SU-DHL-6 (cell line): Measurements from ENCODE around the gene DIPK1B.

Source experiments
- H2AFZ ChIP-seq: fragments of 200-600 bp; sonication (generic); 2 replicates; pipeline ENCODE4 v1.6.1; 2014; ENCODE audit warnings: low read depth, mild to moderate bottlenecking, moderate library complexity, mixed read lengths, antibody characterized with exemption, low read length; ENCODE audit not compliant: severe bottlenecking
- H3F3A ChIP-seq: fragments of 200-600 bp; shearing (Covaris generic); 2 replicates; pipeline ENCODE4 v1.6.0; 2016; ENCODE audit warnings: antibody characterized with exemption, mild to moderate bottlenecking; ENCODE audit not compliant: insufficient read depth
- H3K27ac ChIP-seq: fragments of 200-600 bp; sonication (generic); 2 replicates; pipeline ENCODE4 v1.5.1; 2016; ENCODE audit warnings: low read depth, mild to moderate bottlenecking, low read length, moderate library complexity, mixed read lengths
- H3K27me3 ChIP-seq: fragments of 200-600 bp; sonication (generic), shearing (Covaris generic); 2 replicates; pipeline ENCODE4 v1.6.0; 2014; ENCODE audit warnings: mild to moderate bottlenecking, low read length
- H3K36me3 ChIP-seq: fragments of 200-600 bp; sonication (generic); 2 replicates; pipeline ENCODE4 v1.6.1; 2014; ENCODE audit warnings: mild to moderate bottlenecking, low read length, mixed read lengths
- H3K4me2 ChIP-seq: fragments of 300-600, 200-600 bp; shearing (Covaris generic), sonication (generic); 2 replicates; pipeline ENCODE4 v1.6.0; 2014; ENCODE audit warnings: low read length, low read depth, mild to moderate bottlenecking; ENCODE audit not compliant: poor library complexity, severe bottlenecking
- H3K4me3 ChIP-seq: fragments of 200-600 bp; sonication (generic); 2 replicates; pipeline ENCODE4 v1.5.1; 2014; ENCODE audit warnings: antibody characterized with exemption, low read length, mild to moderate bottlenecking, mixed read lengths; ENCODE audit not compliant: insufficient read depth, poor library complexity, severe bottlenecking
- H3K79me2 ChIP-seq: fragments of 200-600 bp; sonication (generic); 2 replicates; pipeline ENCODE4 v1.6.1; 2014; ENCODE audit warnings: mild to moderate bottlenecking, low read length, moderate library complexity; ENCODE audit not compliant: insufficient read depth
- H3K9ac ChIP-seq: fragments of 200-600 bp; sonication (generic); 2 replicates; pipeline ENCODE4 v1.7.0; 2014; ENCODE audit warnings: mild to moderate bottlenecking, low read length
- H3K9me2 ChIP-seq: fragments of 200-600 bp; sonication (generic); replicated peaks from 2 replicates; pipeline ENCODE4 v1.6.1; 2014; ENCODE audit warnings: low read length; ENCODE audit not compliant: insufficient read depth
- H3K9me3 ChIP-seq: fragments of 200-600 bp; sonication (generic); 2 replicates; pipeline ENCODE4 v1.6.1; 2014; ENCODE audit warnings: low read length, mixed read lengths; ENCODE audit not compliant: insufficient read depth
- H4K20me1 ChIP-seq: fragments of 200-600 bp; sonication (generic); 2 replicates; pipeline ENCODE4 v1.6.1; 2014; ENCODE audit warnings: low read depth, mild to moderate bottlenecking, antibody characterized with exemption, low read length, moderate library complexity, mixed read lengths
- EZH2phosphoT487 ChIP-seq: fragments of 200-600 bp; sonication (generic), shearing (Covaris generic); conservative IDR thresholded peaks from 2 replicates; pipeline ENCODE4 v1.6.1; 2018; ENCODE audit warnings: mild to moderate bottlenecking, antibody characterized with exemption, low read length, moderate library complexity, mixed read lengths
- TF ChIP-seq, protein P1 (sequence below): fragments of 200-600 bp; sonication (generic); IDR thresholded peaks from one replicate; pipeline ENCODE4 v1.5.1; 2017; ENCODE audit warnings: antibody characterized with exemption, mild to moderate bottlenecking, low read length, moderate library complexity; ENCODE audit not compliant: insufficient read depth, poor library complexity, severe bottlenecking

Gene DIPK1B

DNA sequence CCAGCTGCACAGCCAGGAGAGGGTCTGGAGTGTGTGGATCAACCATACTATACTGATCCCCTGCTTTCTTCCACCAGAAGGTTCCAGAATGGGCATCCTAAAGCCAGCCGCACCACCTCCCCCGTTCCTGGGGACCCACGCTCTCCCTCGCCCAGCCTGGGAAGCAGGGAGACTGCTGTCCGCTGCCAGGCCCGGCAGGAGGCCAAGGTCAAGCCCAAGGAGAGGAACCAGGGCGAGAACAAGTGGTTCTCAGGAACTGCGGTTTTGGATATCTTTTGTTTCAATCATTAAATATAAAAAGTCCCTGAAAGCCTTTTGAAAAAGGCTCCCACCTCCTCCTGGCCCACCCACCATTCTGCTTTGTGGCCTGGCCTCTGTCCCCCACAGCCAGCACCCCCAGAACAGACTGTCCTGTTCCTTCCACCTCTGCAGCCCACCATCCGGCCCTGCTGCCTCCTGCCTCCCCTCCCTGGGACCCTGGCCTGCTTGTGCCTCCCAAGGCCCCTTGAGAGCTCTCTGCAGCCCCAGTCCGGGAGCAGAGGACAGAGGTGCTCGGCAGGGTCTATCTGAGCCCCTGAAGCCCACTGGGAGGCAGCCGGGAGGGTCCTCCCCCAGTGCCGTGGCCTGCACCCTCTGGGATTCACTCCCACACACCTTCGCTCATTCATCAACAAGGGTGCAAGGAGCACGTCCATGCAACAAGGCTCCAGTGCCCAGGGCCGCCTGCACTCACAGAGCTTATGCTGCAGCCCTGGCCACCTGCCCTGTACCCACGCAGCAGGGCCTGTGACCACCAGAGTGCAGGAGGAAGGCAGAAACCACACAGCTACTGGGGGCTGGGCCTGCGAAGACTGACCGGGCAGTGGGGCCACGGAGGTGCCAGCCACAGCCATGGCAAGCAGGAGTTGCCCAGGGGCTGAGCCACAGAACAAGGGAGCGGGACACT, 36.6 kb downstream of the DIPK1B start:
- no peak for TF ChIP-seq EZH2phosphoT487
- TF ChIP-seq, protein P1, sequence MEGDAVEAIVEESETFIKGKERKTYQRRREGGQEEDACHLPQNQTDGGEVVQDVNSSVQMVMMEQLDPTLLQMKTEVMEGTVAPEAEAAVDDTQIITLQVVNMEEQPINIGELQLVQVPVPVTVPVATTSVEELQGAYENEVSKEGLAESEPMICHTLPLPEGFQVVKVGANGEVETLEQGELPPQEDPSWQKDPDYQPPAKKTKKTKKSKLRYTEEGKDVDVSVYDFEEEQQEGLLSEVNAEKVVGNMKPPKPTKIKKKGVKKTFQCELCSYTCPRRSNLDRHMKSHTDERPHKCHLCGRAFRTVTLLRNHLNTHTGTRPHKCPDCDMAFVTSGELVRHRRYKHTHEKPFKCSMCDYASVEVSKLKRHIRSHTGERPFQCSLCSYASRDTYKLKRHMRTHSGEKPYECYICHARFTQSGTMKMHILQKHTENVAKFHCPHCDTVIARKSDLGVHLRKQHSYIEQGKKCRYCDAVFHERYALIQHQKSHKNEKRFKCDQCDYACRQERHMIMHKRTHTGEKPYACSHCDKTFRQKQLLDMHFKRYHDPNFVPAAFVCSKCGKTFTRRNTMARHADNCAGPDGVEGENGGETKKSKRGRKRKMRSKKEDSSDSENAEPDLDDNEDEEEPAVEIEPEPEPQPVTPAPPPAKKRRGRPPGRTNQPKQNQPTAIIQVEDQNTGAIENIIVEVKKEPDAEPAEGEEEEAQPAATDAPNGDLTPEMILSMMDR = no peak
- Histone ChIP-seq H2AFZ (no peak overlapping the region), H3K9me2 (no peaks in the 10 kb centered on the region), H3K4me3 (no peak overlapping the region), H3K9me3 (peaks cover 9% of the 10 kb centered on the region; the same call in 1 of the 2 replicates), H3K27ac (no peak overlapping the region), H3K27me3 (no peaks in the 10 kb centered on the region), H3K4me2 (no peak overlapping the region), H3F3A (no peaks in the 10 kb centered on the region), H3K79me2 (no peaks in the 10 kb centered on the region), H3K9ac (no peak overlapping the region), H4K20me1 (no peaks in the 10 kb centered on the region), H3K36me3 (no peaks in the 10 kb centered on the region)

GRCh38 chr9:136750526-136750925, 38.2 kb downstream of the DIPK1B start:
- no peaks in the 10 kb centered on the region for H3K9me2 ChIP-seq
- H3K79me2 ChIP-seq = no peaks in the 10 kb centered on the region
- no peak overlapping the region for H3K9ac ChIP-seq
- no peak overlapping the region for H2AFZ ChIP-seq
- peaks cover 9% of the 10 kb centered on the region; the same call in 1 of the 2 replicates for H3K9me3 ChIP-seq
- TF ChIP-seq EZH2phosphoT487 = no peak
- TF ChIP-seq, protein P1 = no peak
- no peak overlapping the region for H3K4me2 ChIP-seq
- H3F3A ChIP-seq = no peaks in the 10 kb centered on the region
- H4K20me1 ChIP-seq = no peaks in the 10 kb centered on the region
- no peaks in the 10 kb centered on the region for H3K36me3 ChIP-seq
- no peak overlapping the region for H3K4me3 ChIP-seq
- no peaks in the 10 kb centered on the region for H3K27me3 ChIP-seq
- no peak overlapping the region for H3K27ac ChIP-seq

DNA sequence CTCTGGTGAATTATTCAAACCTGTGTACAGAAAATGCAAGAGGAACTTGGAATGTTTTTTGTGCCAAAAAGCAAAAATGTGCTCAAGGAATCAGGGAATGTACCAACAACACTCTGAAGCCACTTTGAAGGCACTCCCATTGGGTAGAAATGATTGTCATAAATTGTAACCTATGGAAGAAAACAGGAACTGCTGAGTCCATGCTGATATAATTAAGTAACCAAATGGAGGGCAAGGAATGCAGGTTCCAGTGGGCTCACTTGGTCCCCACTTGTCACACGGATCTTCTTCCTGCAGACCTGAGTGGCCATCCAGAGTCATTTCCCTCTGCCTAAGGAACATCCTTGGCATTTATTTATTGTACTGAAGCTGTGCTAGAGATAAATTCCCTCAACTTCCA, 38.9 kb downstream of the DIPK1B start:
- Histone ChIP-seq H3K9me2 (no peaks in the 10 kb centered on the region), H2AFZ (no peak overlapping the region), H4K20me1 (no peaks in the 10 kb centered on the region), H3K9me3 (peaks cover 9% of the 10 kb centered on the region; the same call in 1 of the 2 replicates), H3K36me3 (no peaks in the 10 kb centered on the region), H3K79me2 (no peaks in the 10 kb centered on the region), H3K9ac (no peak overlapping the region), H3K27ac (no peak overlapping the region), H3K4me2 (no peak overlapping the region), H3K4me3 (no peak overlapping the region), H3F3A (no peaks in the 10 kb centered on the region), H3K27me3 (no peaks in the 10 kb centered on the region)
- TF ChIP-seq EZH2phosphoT487 = no peak

DNA sequence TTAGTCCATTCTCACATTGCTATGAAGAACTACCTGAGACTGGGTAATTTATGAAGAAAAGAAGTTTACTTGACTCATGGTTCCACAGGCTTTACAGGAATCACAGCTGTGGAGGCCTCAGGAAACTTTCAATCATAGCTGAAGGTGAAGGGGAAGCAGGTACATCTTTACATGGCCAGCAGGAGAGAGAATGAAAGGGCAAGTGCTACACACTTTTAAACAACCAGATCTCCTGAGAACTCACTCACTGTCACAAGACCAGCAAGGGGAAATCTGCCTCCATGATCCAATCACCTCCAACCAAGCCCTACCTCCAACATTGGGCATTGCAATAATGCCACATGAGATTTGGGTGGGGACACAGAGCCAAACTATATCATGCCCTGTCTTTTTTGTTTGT, 39.4 kb downstream of the DIPK1B start:
- Histone ChIP-seq H3K9me3 (peaks cover 9% of the 10 kb centered on the region; the same call in 1 of the 2 replicates), H3K27me3 (no peaks in the 10 kb centered on the region), H3K36me3 (no peaks in the 10 kb centered on the region), H3K79me2 (no peaks in the 10 kb centered on the region), H3K27ac (no peak overlapping the region), H3K4me3 (no peak overlapping the region), H2AFZ (no peak overlapping the region), H3K9me2 (no peaks in the 10 kb centered on the region), H3K4me2 (no peak overlapping the region), H3F3A (no peaks in the 10 kb centered on the region), H4K20me1 (no peaks in the 10 kb centered on the region), H3K9ac (no peak overlapping the region)
- TF ChIP-seq EZH2phosphoT487 = no peak
- TF ChIP-seq, protein P1 = no peak
